B cell (primary cell): Measurements from ENCODE around the gene TTC13. TPM values are rescaled to one million over a fixed set of nuclear protein-coding genes. Genes with fewer than 3 reads are reported as not detected.

Experiments
- ATAC-seq: fragments of 200-7000 bp; cut with Tn5 transposase; one replicate; pipeline ENCODE4 v1.10.0; 2021; ENCODE audit warnings: low read depth, mild to moderate bottlenecking, moderate number of reproducible peaks, moderate library complexity
- CTCF ChIA-PET: fragments of 350-600 bp; sonication (Branson Sonifier 250); formaldehyde crosslinking; loops from one replicate; lab custom pipeline; 2021; ENCODE audit warnings: antibody characterized with exemption, inconsistent platforms; lab: Charles Lee
- POLR2A ChIA-PET: fragments of 350-600 bp; sonication (Branson Sonifier 250); formaldehyde crosslinking; loops from one replicate; lab custom pipeline; 2021; ENCODE audit warnings: antibody characterized with exemption; lab: Charles Lee
- DNase-seq: peaks from one replicate; pipeline ENCODE4 v3.0.0; 2013
- H2AFZ ChIP-seq: 2 replicates; pipeline ENCODE4 v1.6.1; 2012; ENCODE audit warnings: mild to moderate bottlenecking, low read depth, low read length; ENCODE audit not compliant: insufficient read depth, poor library complexity, severe bottlenecking
- H3K27ac ChIP-seq, 2 donors: 1 replicate in 1 of 2; 2 replicates in 1 of 2; pipeline ENCODE4 v1.5.1; 2012 to 2013; ENCODE audit warnings: low read length in 2 of 2, mild to moderate bottlenecking in 2 of 2, moderate library complexity in 1 of 2
- H3K27me3 ChIP-seq, 4 experiments: fragments of 200-600 bp in 1 of 4; sonication (generic) in 1 of 4; replicated peaks in 1 of 4; 1 replicate in 2 of 4; 2 replicates in 2 of 4; pipeline versions ENCODE4 v1.6.1 to v1.7.0; 2013 to 2016; ENCODE audit warnings: low read length in 3 of 4, mild to moderate bottlenecking in 2 of 4, mixed read lengths in 1 of 4, moderate library complexity in 1 of 4; ENCODE audit not compliant: insufficient read depth in 4 of 4, control insufficient read depth in 3 of 4; ENCODE audit errors: control extremely low read depth in 1 of 4
- H3K36me3 ChIP-seq, 2 experiments: replicated peaks in 1 of 2; 1 replicate in 1 of 2; 2 replicates in 1 of 2; pipeline versions ENCODE4 v1.6.1 to v1.7.1; 2013; ENCODE audit warnings: low read length in 1 of 2; ENCODE audit not compliant: insufficient read depth in 2 of 2, control insufficient read depth in 1 of 2; ENCODE audit errors: control extremely low read depth in 1 of 2, extremely low read depth in 1 of 2
- H3K4me1 ChIP-seq, 2 donors: fragments of 200-600 bp in 1 of 2; sonication (generic) in 1 of 2; 1 replicate in 1 of 2; 2 replicates in 1 of 2; pipeline versions ENCODE4 v1.5.1 to v1.6.1; 2013 to 2017; ENCODE audit warnings: low read length in 2 of 2; ENCODE audit not compliant: control insufficient read depth in 2 of 2, insufficient read depth in 2 of 2
- H3K4me2 ChIP-seq: replicated peaks from 2 replicates; pipeline ENCODE3; 2012; ENCODE audit warnings: mild to moderate bottlenecking, low read depth, low read length; ENCODE audit not compliant: poor library complexity, severe bottlenecking
- H3K4me3 ChIP-seq, 5 experiments: fragments of 200-600 bp in 1 of 5; sonication (generic) in 1 of 5; 1 replicate in 3 of 5; 2 replicates in 2 of 5; pipeline versions ENCODE4 v1.5.1 to v1.7.0; 2011 to 2016; ENCODE audit warnings: low read length in 4 of 5, mild to moderate bottlenecking in 4 of 5, low read depth in 2 of 5, control low read depth in 1 of 5, moderate library complexity in 1 of 5; ENCODE audit not compliant: insufficient read depth in 1 of 5; ENCODE audit errors: control extremely low read depth in 1 of 5, extremely low read depth in 1 of 5
- H3K79me2 ChIP-seq: fragments of 200-600 bp; sonication (generic); one replicate; pipeline ENCODE4 v1.6.0; 2016; ENCODE audit warnings: low read length; ENCODE audit not compliant: control insufficient read depth, insufficient read depth
- H3K9ac ChIP-seq: fragments of 200-600 bp; sonication (generic); 2 replicates; pipeline ENCODE4 v1.6.1; 2017; ENCODE audit warnings: mild to moderate bottlenecking, low read length, moderate library complexity
- H3K9me3 ChIP-seq, 3 donors: one replicate each; pipeline versions ENCODE4 v1.6.1 to v1.7.1; 2013; ENCODE audit warnings: low read length in 2 of 3; ENCODE audit not compliant: control insufficient read depth in 2 of 3, insufficient read depth in 1 of 3; ENCODE audit errors: control extremely low read depth in 1 of 3
- H4K20me1 ChIP-seq: 2 replicates; pipeline ENCODE4 v1.6.0; 2012; ENCODE audit warnings: mild to moderate bottlenecking, low read length; ENCODE audit not compliant: insufficient read depth, control insufficient read depth, poor library complexity, severe bottlenecking
- H3K27ac Mint-ChIP-seq: one replicate; pipeline ENCODE4 v1.8.0; 2021; ENCODE audit warnings: mixed read lengths
- H3K27me3 Mint-ChIP-seq: one replicate; pipeline ENCODE4 v1.8.0; 2021; ENCODE audit warnings: mixed read lengths
- H3K4me1 Mint-ChIP-seq: one replicate; pipeline ENCODE4 v1.8.0; 2021; ENCODE audit warnings: mixed read lengths
- H3K4me3 Mint-ChIP-seq: one replicate; pipeline ENCODE4 v1.8.0; 2021; ENCODE audit warnings: mixed read lengths
- H3K9me3 Mint-ChIP-seq: one replicate; pipeline ENCODE4 v1.8.0; 2022; ENCODE audit warnings: mixed read lengths; ENCODE audit not compliant: insufficient read depth
- CTCF ChIP-seq: fragments of 200-600 bp; IDR thresholded peaks from one replicate; pipeline ENCODE4 v1.8.0; 2022; ENCODE audit warnings: antibody characterized with exemption, mild to moderate bottlenecking
- EZH2 ChIP-seq: IDR thresholded peaks from 2 replicates; pipeline ENCODE4 v1.6.1; 2012; ENCODE audit warnings: borderline replicate concordance, low read depth, mild to moderate bottlenecking, moderate library complexity, low read length; ENCODE audit not compliant: insufficient read depth, poor library complexity, severe bottlenecking
- WGBS: methylation state at CpG from one replicate; pipeline ENCODE4 v1.1.5; 2013; ENCODE audit warnings: missing lambda C conversion rate; ENCODE audit not compliant: insufficient coverage; 5-methylcytosine and 5-hydroxymethylcytosine counted together
- intact Hi-C: fragments of 100-400 bp; cut with micrococcal nuclease; formaldehyde crosslinking; loops from one replicate; pipeline ENCODE4 v1.10.0; 2022
- polyA plus RNA-seq: library from polyadenylated mRNA; depleted of rRNA; stranded (reverse); fragments of >200 nt; gene quantifications from 2 replicates; pipeline ENCODE4 v1.2.3, GENCODE V29; 2012
- total RNA-seq, 2 donors: library from RNA; stranded (reverse); fragments of 120-200 nt in 1 of 2; gene quantifications; 1 replicate in 1 of 2; 2 replicates in 1 of 2; pipeline versions ENCODE4 v1.2.3 to v1.2.4, GENCODE V29; 2013 to 2022

TTC13 gene
- total and polyA plus RNA-seq, 2 donors (not counting 1 experiment from before 2014, with no cell fraction given) = 33.9 to 55.0 TPM

- peaks cover 2 to 83% of the 10 kb centered on the region in 2 experiments for H3K36me3 ChIP-seq
- no peaks in the 10 kb centered on the region for H3K27me3 ChIP-seq
- no peak overlapping the region for H3K9ac ChIP-seq
- no peaks in the 10 kb centered on the region for H3K4me1 Mint-ChIP-seq
- DNase-seq (no peak), ATAC-seq (no peak)
- ChIA-PET POLR2A (no interaction called here), CTCF (no interaction called here)
- H3K27ac Mint-ChIP-seq = no peak overlapping the region
- H3K4me2 ChIP-seq = no peak overlapping the region
- no peak overlapping the region for H3K4me3 Mint-ChIP-seq
- intact Hi-C loops = no loop called here
- H3K9me3 ChIP-seq = no peaks in the 10 kb centered on the region
- no peak for TF ChIP-seq EZH2
- TF ChIP-seq CTCF = no peak
- no peaks in the 10 kb centered on the region for H4K20me1 ChIP-seq
- H3K79me2 ChIP-seq = no peaks in the 10 kb centered on the region
- no peaks in the 10 kb centered on the region for H3K27me3 Mint-ChIP-seq
- 100% methylated on average over 2 of the region's 2 CpGs for WGBS
- no peak overlapping the region for H3K27ac ChIP-seq
- no peak overlapping the region for H3K4me3 ChIP-seq
- no peaks in the 10 kb centered on the region for H3K9me3 Mint-ChIP-seq
- H2AFZ ChIP-seq = no peak overlapping the region
- H3K4me1 ChIP-seq = no peaks in the 10 kb centered on the region
These were observed 65.2 kb downstream of the TTC13 start for GRCh38 chr1:230913496-230913895.

GRCh38 chr1:230910755-230911117 is 67.9 kb downstream of the TTC13 start:
- H3K27ac ChIP-seq = no peak overlapping the region

More at GRCh38 chr1:230910755-230911117, 67.9 kb downstream of the TTC13 start:
- Histone ChIP-seq H3K4me2 (no peak overlapping the region), H3K27me3 (no peaks in the 10 kb centered on the region), H3K36me3 (peaks cover 5 to 89% of the 10 kb centered on the region in 2 experiments), H3K9me3 (no peaks in the 10 kb centered on the region), H3K79me2 (no peaks in the 10 kb centered on the region), H3K9ac (no peak overlapping the region), H3K4me1 (no peaks in the 10 kb centered on the region), H4K20me1 (no peaks in the 10 kb centered on the region), H3K4me3 (no peak overlapping the region), H2AFZ (no peak overlapping the region)
- no peaks in the 10 kb centered on the region for H3K27me3 Mint-ChIP-seq
- H3K9me3 Mint-ChIP-seq = no peaks in the 10 kb centered on the region
- no peak for DNase-seq
- intact Hi-C loops = no loop called here
- H3K27ac Mint-ChIP-seq = no peak overlapping the region
- no peak for ATAC-seq
- no peak for TF ChIP-seq EZH2
- no peak for TF ChIP-seq CTCF
- no peaks in the 10 kb centered on the region for H3K4me1 Mint-ChIP-seq
- ChIA-PET POLR2A (no interaction called here), CTCF (no interaction called here)
- no peak overlapping the region for H3K4me3 Mint-ChIP-seq
